H1 (cell line): ENCODE measurements around the gene PSMD5. TPM values are rescaled to one million over a fixed set of nuclear protein-coding genes. Genes with fewer than 3 reads are reported as not detected.

Experiments used
- CHD7 ChIP-seq: fragments of 300-600 bp; sonication (generic); IDR thresholded peaks from 2 replicates; pipeline ENCODE4 v1.7.1; 2012; ENCODE audit warnings: low read length, moderate library complexity, mild to moderate bottlenecking, inconsistent platforms; ENCODE audit not compliant: insufficient replicate concordance
- KDM4A ChIP-seq: IDR thresholded peaks from one replicate; pipeline ENCODE4 v1.7.1; 2012; ENCODE audit warnings: low read depth, mild to moderate bottlenecking, moderate library complexity, low read length, inconsistent platforms; ENCODE audit not compliant: severe bottlenecking
- RAD21 ChIP-seq, 2 experiments: IDR thresholded peaks in 1 of 2; conservative IDR thresholded peaks in 1 of 2; 2 replicates each; pipeline ENCODE4 v1.6.1; 2011; ENCODE audit warnings: low read depth in 2 of 2, low read length in 2 of 2, improper control_type of control experiment in 1 of 2, inconsistent platforms in 1 of 2, mild to moderate bottlenecking in 1 of 2, moderate library complexity in 1 of 2
- RNF2 ChIP-seq: fragments of 200-900, 300-1000 bp; sonication (generic); IDR thresholded peaks from 2 replicates; pipeline ENCODE4 v1.7.1; 2016; ENCODE audit warnings: borderline replicate concordance, low read depth, mild to moderate bottlenecking, antibody characterized with exemption, low read length; ENCODE audit not compliant: poor library complexity, severe bottlenecking; ENCODE audit errors: missing control alignments
- SIX5 ChIP-seq: IDR thresholded peaks from 2 replicates; pipeline ENCODE4 v1.6.1; 2011; ENCODE audit warnings: mild to moderate bottlenecking, low read depth, low read length
- USF2 ChIP-seq: IDR thresholded peaks from 2 replicates; pipeline ENCODE4 v1.6.1; 2011; ENCODE audit warnings: low read length, improper control_type of control experiment
- YY1 ChIP-seq: IDR thresholded peaks from 2 replicates; pipeline ENCODE4 v1.6.1; 2011; ENCODE audit warnings: low read depth, mild to moderate bottlenecking, low read length
- polyA plus RNA-seq, 7 experiments: library from polyadenylated mRNA; depleted of rRNA in 3 of 7; stranded (reverse) in 5 of 7; unstranded in 2 of 7; fragments of >200 nt in 5 of 7; fragments of 200-250 nt in 2 of 7; gene quantifications; 1 replicate in 5 of 7; 2 replicates in 1 of 7; 4 replicates in 1 of 7; pipeline versions ENCODE4 v1.2.1 to v1.2.3, GENCODE V29; 2011 to 2013; ENCODE audit warnings: missing spikeins in 2 of 7, mixed read lengths in 2 of 7
- total RNA-seq: library from RNA; stranded (reverse); fragmentation: NEBNext Ultra II Directional; extraction: Animal tissue kit (Norgen Biotek cat#: 25700); gene quantifications from 2 replicates; pipeline ENCODE4 v1.2.1, GENCODE V29; 2021
- TF ChIP-seq, protein P1 (sequence below): IDR thresholded peaks from 2 replicates; pipeline ENCODE4 v1.6.1; 2012; ENCODE audit warnings: low read length, inconsistent platforms

Gene PSMD5
- total and polyA plus RNA-seq, 2 of the 8 experiments (the other 6 are each of a cell fraction or from before 2014, with no cell fraction given): 19.2 to 30.5 TPM

GRCh38 chr9:120853198-120853597, 10.5 kb upstream of the PSMD5 start (continued):
- TF ChIP-seq CHD7 (no peak), RAD21 (IDR thresholded peaks at IDR 0.05 in 1 of 2, conservative IDR thresholded peaks at IDR 0.05 in 1 of 2; ENCODE audit: low read depth in 2 of 2, low read length in 2 of 2) (no peak), SIX5 (no peak), USF2 (no peak), KDM4A (no peak), YY1 (no peak), RNF2 (no peak)
- TF ChIP-seq, protein P1, sequence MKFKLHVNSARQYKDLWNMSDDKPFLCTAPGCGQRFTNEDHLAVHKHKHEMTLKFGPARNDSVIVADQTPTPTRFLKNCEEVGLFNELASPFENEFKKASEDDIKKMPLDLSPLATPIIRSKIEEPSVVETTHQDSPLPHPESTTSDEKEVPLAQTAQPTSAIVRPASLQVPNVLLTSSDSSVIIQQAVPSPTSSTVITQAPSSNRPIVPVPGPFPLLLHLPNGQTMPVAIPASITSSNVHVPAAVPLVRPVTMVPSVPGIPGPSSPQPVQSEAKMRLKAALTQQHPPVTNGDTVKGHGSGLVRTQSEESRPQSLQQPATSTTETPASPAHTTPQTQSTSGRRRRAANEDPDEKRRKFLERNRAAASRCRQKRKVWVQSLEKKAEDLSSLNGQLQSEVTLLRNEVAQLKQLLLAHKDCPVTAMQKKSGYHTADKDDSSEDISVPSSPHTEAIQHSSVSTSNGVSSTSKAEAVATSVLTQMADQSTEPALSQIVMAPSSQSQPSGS: no peak
